K562 (cell line): Measurements from ENCODE around the gene GLDN. TPM values are rescaled to one million over a fixed set of nuclear protein-coding genes. Genes with fewer than 3 reads are reported as not detected.

Experiments used
- CHAMP1 ChIP-seq: fragments of 450-650 bp; IDR thresholded peaks from 2 replicates; pipeline ENCODE4 v1.6.1; 2016; ENCODE audit warnings: mild to moderate bottlenecking
- DACH1 ChIP-seq: fragments of 450-650 bp; IDR thresholded peaks from 2 replicates; pipeline ENCODE4 v1.6.1; 2018; ENCODE audit not compliant: partially characterized antibody
- DEAF1 ChIP-seq: fragments of 450-650 bp; formaldehyde crosslinking; IDR thresholded peaks from 2 replicates; pipeline ENCODE4 v1.4.0; 2020; ENCODE audit warnings: mild to moderate bottlenecking, moderate library complexity
- ELK3 ChIP-seq: fragments of 450-650 bp; formaldehyde crosslinking; IDR thresholded peaks from 2 replicates; pipeline ENCODE4 v1.4.0; 2020; ENCODE audit warnings: mild to moderate bottlenecking
- GABPA ChIP-seq: fragments of 200-800 bp; sonication (Bioruptor generic); conservative IDR thresholded peaks from 2 replicates; pipeline ENCODE4 v1.6.1; 2016; ENCODE audit warnings: low read depth, missing genetic modification characterization, missing compliant biosample characterization
- GTF3C2 ChIP-seq: IDR thresholded peaks from 3 replicates; pipeline ENCODE4 v1.6.1; 2011; ENCODE audit warnings: borderline replicate concordance, mild to moderate bottlenecking, moderate library complexity; ENCODE audit not compliant: insufficient read length; ENCODE audit errors: extremely low read depth
- RAD21 ChIP-seq, 2 experiments: fragments of 250-450 bp in 1 of 2; fragments of 450-650 bp in 1 of 2; sonication (Bioruptor Pico) in 1 of 2; formaldehyde crosslinking in 1 of 2; IDR thresholded peaks in 1 of 2; conservative IDR thresholded peaks in 1 of 2; 2 replicates each; pipeline versions ENCODE4 v1.4.0 to v1.8.0; 2020 to 2022; ENCODE audit warnings: mild to moderate bottlenecking in 2 of 2, moderate library complexity in 1 of 2
- STAT5A ChIP-seq: IDR thresholded peaks from 2 replicates; pipeline ENCODE4 v1.6.1; 2012; ENCODE audit warnings: low read length, inconsistent platforms, borderline replicate concordance
- WHSC1 ChIP-seq: IDR thresholded peaks from one replicate; pipeline ENCODE4 v1.6.1; 2012; ENCODE audit warnings: low read length, control low read depth, inconsistent platforms
- polyA plus RNA-seq, 8 experiments: library from polyadenylated mRNA; depleted of rRNA in 4 of 8; stranded (reverse) in 5 of 8; unstranded in 3 of 8; fragments of >200 nt; fragmentation: Nextera tagmentation in 2 of 8; fragmentation: Illumina TruSeq in 1 of 8; extraction: Ambion mirVana in 2 of 8; extraction: Trizol in 1 of 8; gene quantifications; 2 replicates each; pipeline versions ENCODE4 v1.2.1 to v1.2.3, GENCODE V29; 2011 to 2014; ENCODE audit warnings: inconsistent platforms in 1 of 8, missing spikeins in 1 of 8
- total RNA-seq, 7 experiments: library from RNA; depleted of rRNA in 6 of 7; stranded (reverse); fragments of >200 nt in 6 of 7; fragmentation: Illumina TruSeq in 2 of 7; extraction: Trizol in 2 of 7; gene quantifications; 2 replicates each; pipeline versions ENCODE4 v1.2.1 to v1.2.3, GENCODE V29; 2011 to 2021; ENCODE audit warnings: low replicate concordance in 1 of 7

GLDN gene
- total and polyA plus RNA-seq, 9 of the 15 experiments (the other 6 are each of a cell fraction or from before 2014, with no cell fraction given), result 0.05 to 0.33 (median 0.18) TPM

GRCh38 chr15:51401872-51402517 lies 60.5 kb downstream of the GLDN start (continued):
- TF ChIP-seq DEAF1 (CRISPR knock-in tag) (0 out of 2 replicates have a peak, but pooled peaks have one; percentile 20), STAT5A (no peak), GTF3C2 (no peak), GABPA (tag) (no peak), ELK3 (no peak), RAD21 (CRISPR knock-in tag; conservative IDR thresholded peaks at IDR 0.05 in 1 of 2, IDR thresholded peaks at IDR 0.05 in 1 of 2) (peak; percentile 47 to 70), DACH1 (no peak), CHAMP1 (no peak), WHSC1 (no peak)
